ENCODE measurements around the gene HIRIP3. TPM values are rescaled to one million over a fixed set of nuclear protein-coding genes. Genes with fewer than 3 reads are reported as not detected.

HIRIP3 gene
- polyA plus RNA-seq, 1 donor (not counting 4 experiments of a cell fraction or from before 2014, with no cell fraction given) = 4.1 TPM

DNA sequence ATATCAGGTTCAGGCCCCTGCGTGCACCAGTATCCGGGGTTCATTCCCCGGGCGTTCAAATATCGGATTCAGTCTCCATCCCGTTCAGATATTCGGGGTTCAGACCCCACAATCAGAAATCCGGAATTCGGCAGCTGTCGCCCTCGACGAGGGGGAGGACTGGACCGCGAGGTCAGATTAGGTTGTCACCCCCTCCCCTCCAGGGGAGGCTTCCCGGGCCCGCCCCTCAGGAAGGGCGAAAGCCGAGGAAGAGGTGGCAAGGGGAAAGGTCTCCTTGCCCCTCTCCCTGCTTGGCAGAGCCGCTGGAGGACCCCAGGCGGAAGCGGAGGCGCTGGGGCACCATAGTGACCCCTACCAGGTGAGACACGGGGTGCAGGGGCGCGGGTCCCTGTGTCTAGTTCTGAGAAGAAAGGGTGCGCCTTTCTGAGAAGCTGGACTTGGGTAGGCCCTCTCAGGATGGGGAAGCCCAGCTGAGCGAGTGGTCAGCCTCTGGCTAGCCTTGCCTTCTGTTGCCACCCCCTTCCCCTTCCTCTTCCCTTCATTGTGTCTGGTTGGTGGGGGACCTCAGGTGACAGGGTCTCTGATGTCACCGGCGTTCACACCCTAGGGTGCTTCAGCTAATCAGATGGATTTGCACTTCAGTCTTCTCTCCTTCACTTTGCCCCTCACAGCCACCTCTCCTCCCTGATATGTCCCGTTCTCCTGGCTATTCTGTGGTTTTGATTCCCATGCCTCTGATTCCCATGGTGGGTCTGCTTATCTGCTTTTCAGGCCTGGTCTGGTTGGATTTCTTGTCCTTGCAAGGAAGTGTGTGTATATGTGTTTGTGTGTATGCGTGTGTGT, 20.9 kb downstream of the HIRIP3 start:
- Histone ChIP-seq H3K4me2 (ENCODE audit: control insufficient read depth, extremely low read depth, insufficient read depth, low read depth, low read length) (peak overlapping the region; percentile 80), H3K9ac (ENCODE audit: control insufficient read depth, extremely low read depth, insufficient read depth, low read length) (peak overlapping the region; percentile 88), H3K36me3 (ENCODE audit: control insufficient read depth in 2 of 2, extremely low read depth in 1 of 2, insufficient read depth in 2 of 2, low read length in 2 of 2) (peaks cover 20 to 22% of the 10 kb centered on the region in 2 experiments), H4K20me1 (ENCODE audit: control insufficient read depth, extremely low read depth, insufficient read depth, low read length) (peaks cover 22% of the 10 kb centered on the region), H3K9me1 (ENCODE audit: control insufficient read depth, extremely low read depth, insufficient read depth, low read length) (peaks cover 4% of the 10 kb centered on the region), H3K9me3 (ENCODE audit: control insufficient read depth, low read depth, low read length) (no peaks in the 10 kb centered on the region), H2AFZ (ENCODE audit: control insufficient read depth, low read length) (no peak overlapping the region), H3K4me1 (ENCODE audit: control insufficient read depth, extremely low read depth, insufficient read depth, low read length) (peaks cover 18% of the 10 kb centered on the region), H3K79me2 (ENCODE audit: control insufficient read depth, insufficient read depth, low read length) (peaks cover 45% of the 10 kb centered on the region), H3K4me3 (ENCODE audit: control insufficient read depth in 2 of 3, extremely low read depth in 1 of 3, insufficient read depth in 2 of 3, low read depth in 1 of 3, low read length in 3 of 3) (peak overlapping the region; percentile 90 to 97 (median 97)), H3K27me3 (ENCODE audit: control insufficient read depth, extremely low read depth, insufficient read depth, low read length) (no peaks in the 10 kb centered on the region), H3K27ac (ENCODE audit: control insufficient read depth, insufficient read depth, low read length) (peak overlapping the region; percentile 81)
- TF ChIP-seq, protein P1, sequence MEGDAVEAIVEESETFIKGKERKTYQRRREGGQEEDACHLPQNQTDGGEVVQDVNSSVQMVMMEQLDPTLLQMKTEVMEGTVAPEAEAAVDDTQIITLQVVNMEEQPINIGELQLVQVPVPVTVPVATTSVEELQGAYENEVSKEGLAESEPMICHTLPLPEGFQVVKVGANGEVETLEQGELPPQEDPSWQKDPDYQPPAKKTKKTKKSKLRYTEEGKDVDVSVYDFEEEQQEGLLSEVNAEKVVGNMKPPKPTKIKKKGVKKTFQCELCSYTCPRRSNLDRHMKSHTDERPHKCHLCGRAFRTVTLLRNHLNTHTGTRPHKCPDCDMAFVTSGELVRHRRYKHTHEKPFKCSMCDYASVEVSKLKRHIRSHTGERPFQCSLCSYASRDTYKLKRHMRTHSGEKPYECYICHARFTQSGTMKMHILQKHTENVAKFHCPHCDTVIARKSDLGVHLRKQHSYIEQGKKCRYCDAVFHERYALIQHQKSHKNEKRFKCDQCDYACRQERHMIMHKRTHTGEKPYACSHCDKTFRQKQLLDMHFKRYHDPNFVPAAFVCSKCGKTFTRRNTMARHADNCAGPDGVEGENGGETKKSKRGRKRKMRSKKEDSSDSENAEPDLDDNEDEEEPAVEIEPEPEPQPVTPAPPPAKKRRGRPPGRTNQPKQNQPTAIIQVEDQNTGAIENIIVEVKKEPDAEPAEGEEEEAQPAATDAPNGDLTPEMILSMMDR (optimal IDR thresholded peaks at IDR 0.05 in 1 of 3, IDR thresholded peaks at IDR 0.05 in 1 of 3, conservative IDR thresholded peaks at IDR 0.05 in 1 of 3; ENCODE audit: extremely low read depth in 1 of 3, insufficient read depth in 2 of 3, low read length in 3 of 3) = no peak
- no peak for TF ChIP-seq EZH2 (IDR thresholded peaks at IDR 0.05; ENCODE audit: low read length)
- FAIRE-seq (no peak), DNase-seq (ENCODE audit: low read depth, low spot score) (no peak)
- dilution Hi-C loops (cut with MboI; ENCODE audit: extremely low pct_ligation_motif_present, low sequenced_read_pairs) = no loop called here

- FAIRE-seq = no peak
- peaks cover 43% of the 10 kb centered on the region for H3K79me2 ChIP-seq (ENCODE audit: control insufficient read depth, insufficient read depth, low read length)
Measured at GRCh38 chr16:29973384-29974246, 21.8 kb downstream of the HIRIP3 start, which contains the start of gene TAOK2. TAOK2 (plus strand) TSS chr16:29973868; CDS start chr16:29977773, 3,905 bp downstream.

More at GRCh38 chr16:29973384-29974246, 21.8 kb downstream of the HIRIP3 start, which contains the start of gene TAOK2:
- Histone ChIP-seq H3K27ac (ENCODE audit: control insufficient read depth, insufficient read depth, low read length) (peak within 1 kb of the TSS; percentile 81), H3K36me3 (ENCODE audit: control insufficient read depth in 2 of 2, extremely low read depth in 1 of 2, insufficient read depth in 2 of 2, low read length in 2 of 2) (peaks cover 11 to 17% of the 10 kb centered on the region in 2 experiments), H2AFZ (ENCODE audit: control insufficient read depth, low read length) (peak within 1 kb of the TSS; percentile 91), H3K9ac (ENCODE audit: control insufficient read depth, extremely low read depth, insufficient read depth, low read length) (peak within 1 kb of the TSS; percentile 88), H3K4me2 (ENCODE audit: control insufficient read depth, extremely low read depth, insufficient read depth, low read depth, low read length) (peak within 1 kb of the TSS; percentile 80), H3K9me1 (ENCODE audit: control insufficient read depth, extremely low read depth, insufficient read depth, low read length) (peaks cover 4% of the 10 kb centered on the region), H3K9me3 (ENCODE audit: control insufficient read depth, low read depth, low read length) (no peaks in the 10 kb centered on the region), H3K4me1 (ENCODE audit: control insufficient read depth, extremely low read depth, insufficient read depth, low read length) (peaks cover 18% of the 10 kb centered on the region), H4K20me1 (ENCODE audit: control insufficient read depth, extremely low read depth, insufficient read depth, low read length) (peaks cover 22% of the 10 kb centered on the region), H3K4me3 (ENCODE audit: control insufficient read depth in 2 of 3, extremely low read depth in 1 of 3, insufficient read depth in 2 of 3, low read depth in 1 of 3, low read length in 3 of 3) (peak within 1 kb of the TSS; percentile 90 to 97 (median 97)), H3K27me3 (ENCODE audit: control insufficient read depth, extremely low read depth, insufficient read depth, low read length) (no peaks in the 10 kb centered on the region)
- no peak for TF ChIP-seq EZH2 (IDR thresholded peaks at IDR 0.05; ENCODE audit: low read length)
- TF ChIP-seq, protein P1 (optimal IDR thresholded peaks at IDR 0.05 in 1 of 3, IDR thresholded peaks at IDR 0.05 in 1 of 3, conservative IDR thresholded peaks at IDR 0.05 in 1 of 3; ENCODE audit: extremely low read depth in 1 of 3, insufficient read depth in 2 of 3, low read length in 3 of 3) = no peak
- DNase-seq (ENCODE audit: low read depth, low spot score) = peak; percentile 93
- dilution Hi-C loops (cut with MboI; ENCODE audit: extremely low pct_ligation_motif_present, low sequenced_read_pairs) = no loop called here
